Smooth muscle cell (in vitro differentiated cells): ENCODE measurements around the gene DCAF7. TPM values are rescaled to one million over a fixed set of nuclear protein-coding genes. Genes with fewer than 3 reads are reported as not detected.

ENCODE experiments used
- DNase-seq: peaks from one replicate; lab custom pipeline; 2025; ENCODE audit not compliant: unreplicated experiment; lab: John Stamatoyannopoulos, UW
- H2AFZ ChIP-seq: fragments of 200-600 bp; sonication (generic); 2 replicates; pipeline ENCODE4 v1.6.0; 2016; ENCODE audit warnings: antibody characterized with exemption, low read depth, mild to moderate bottlenecking
- H3F3A ChIP-seq: fragments of 200-600 bp; sonication (generic); 2 replicates; pipeline ENCODE4 v1.6.0; 2017; ENCODE audit warnings: antibody characterized with exemption, low read depth
- H3K27ac ChIP-seq: fragments of 200-600 bp; sonication (generic); 2 replicates; pipeline ENCODE4 v1.5.1; 2016; ENCODE audit warnings: low read depth, mild to moderate bottlenecking
- H3K27me3 ChIP-seq: fragments of 200-600 bp; sonication (generic); 2 replicates; pipeline ENCODE4 v1.6.1; 2016; ENCODE audit warnings: low read depth, mild to moderate bottlenecking
- H3K36me3 ChIP-seq: fragments of 200-600 bp; sonication (generic); 2 replicates; pipeline ENCODE4 v1.5.1; 2016; ENCODE audit warnings: low read depth
- H3K4me1 ChIP-seq: fragments of 200-600 bp; sonication (generic); 2 replicates; pipeline ENCODE4 v1.5.1; 2016; ENCODE audit warnings: low read depth
- H3K4me2 ChIP-seq: fragments of 200-600 bp; sonication (generic); 2 replicates; pipeline ENCODE4 v1.6.0; 2016; ENCODE audit warnings: mild to moderate bottlenecking
- H3K4me3 ChIP-seq: fragments of 200-600 bp; sonication (generic); 2 replicates; pipeline ENCODE4 v1.5.1; 2016; ENCODE audit warnings: mild to moderate bottlenecking
- H3K79me2 ChIP-seq: fragments of 200-600 bp; sonication (generic); 2 replicates; pipeline ENCODE4 v1.6.0; 2016; ENCODE audit warnings: low read depth, mild to moderate bottlenecking
- H3K9ac ChIP-seq: fragments of 200-600 bp; sonication (generic); 2 replicates; pipeline ENCODE4 v1.6.0; 2016; ENCODE audit warnings: low read depth
- H3K9me3 ChIP-seq: fragments of 200-600 bp; sonication (generic); replicated peaks from 2 replicates; pipeline ENCODE4 v1.5.1; 2016; ENCODE audit warnings: low read depth
- H4K20me1 ChIP-seq: fragments of 200-600 bp; sonication (generic); 2 replicates; pipeline ENCODE4 v1.6.0; 2016; ENCODE audit warnings: low read depth
- CTCF ChIP-seq: fragments of 200-600 bp; sonication (generic); IDR thresholded peaks from 2 replicates; pipeline ENCODE4 v1.5.1; 2017; ENCODE audit warnings: borderline replicate concordance, mild to moderate bottlenecking, antibody characterized with exemption; ENCODE audit not compliant: insufficient read depth, poor library complexity, severe bottlenecking
- WGBS: methylation state at CpG from one replicate; pipeline ENCODE4 v1.1.7; 2016; ENCODE audit warnings: low lambda C conversion rate; 5-methylcytosine and 5-hydroxymethylcytosine counted together
- polyA plus RNA-seq: library from polyadenylated mRNA; unstranded; fragments of >200 nt; fragmentation: Nextera tagmentation; extraction: Ambion mirVana; gene quantifications from 2 replicates; pipeline ENCODE4 v1.2.1, GENCODE V29; 2016
- total RNA-seq: library from RNA; depleted of rRNA; stranded (reverse); fragments of >200 nt; gene quantifications from 2 replicates; pipeline ENCODE4 v1.2.3, GENCODE V29; 2014

DCAF7 gene
- total and polyA plus RNA-seq, 2 experiments from 2014 or later: 36.8 to 50.2 TPM

GRCh38 chr17:63538693-63539595 is 11.3 kb upstream of the DCAF7 start:
- WGBS: 89% methylated on average over 9 of the region's 9 CpGs
- H2AFZ ChIP-seq: no peak overlapping the region
- no peak for TF ChIP-seq CTCF
- H3K36me3 ChIP-seq: no peaks in the 10 kb centered on the region
- no peak overlapping the region for H3K4me2 ChIP-seq
- H3K27me3 ChIP-seq: peaks cover 22% of the 10 kb centered on the region
- DNase-seq: no peak
- no peaks in the 10 kb centered on the region for H3K79me2 ChIP-seq
- no peaks in the 10 kb centered on the region for H4K20me1 ChIP-seq
- no peaks in the 10 kb centered on the region for H3K4me1 ChIP-seq
- H3K4me3 ChIP-seq: no peak overlapping the region
- no peaks in the 10 kb centered on the region for H3F3A ChIP-seq
- H3K9ac ChIP-seq: no peak overlapping the region
- no peaks in the 10 kb centered on the region for H3K9me3 ChIP-seq
- H3K27ac ChIP-seq: no peak overlapping the region

- H2AFZ ChIP-seq: no peak overlapping the region
- no peak for DNase-seq
- H3K27ac ChIP-seq: no peak overlapping the region
- TF ChIP-seq CTCF: no peak
- H3K4me1 ChIP-seq: no peaks in the 10 kb centered on the region
- H3K4me2 ChIP-seq: no peak overlapping the region
- H3K36me3 ChIP-seq: no peaks in the 10 kb centered on the region
- H3K27me3 ChIP-seq: peaks cover 22% of the 10 kb centered on the region
- no peaks in the 10 kb centered on the region for H3K9me3 ChIP-seq
- no peak overlapping the region for H3K9ac ChIP-seq
- no peak overlapping the region for H3K4me3 ChIP-seq
- H3F3A ChIP-seq: no peaks in the 10 kb centered on the region
- H4K20me1 ChIP-seq: no peaks in the 10 kb centered on the region
- no peaks in the 10 kb centered on the region for H3K79me2 ChIP-seq
- 78% methylated on average over 4 of the region's 4 CpGs for WGBS
These were observed 9.7 kb upstream of the DCAF7 start for GRCh38 chr17:63540590-63540989.

- H3K27ac ChIP-seq: no peak overlapping the region
- H3K4me1 ChIP-seq: no peaks in the 10 kb centered on the region
- no peaks in the 10 kb centered on the region for H3K9me3 ChIP-seq
- H3K27me3 ChIP-seq: peaks cover 22% of the 10 kb centered on the region
- WGBS: 98% methylated on average over 9 of the region's 9 CpGs
- H3K79me2 ChIP-seq: no peaks in the 10 kb centered on the region
- H3F3A ChIP-seq: no peaks in the 10 kb centered on the region
- H3K4me2 ChIP-seq: no peak overlapping the region
- DNase-seq: no peak
- TF ChIP-seq CTCF: no peak
- H2AFZ ChIP-seq: no peak overlapping the region
- no peaks in the 10 kb centered on the region for H4K20me1 ChIP-seq
- no peak overlapping the region for H3K4me3 ChIP-seq
- H3K36me3 ChIP-seq: no peaks in the 10 kb centered on the region
- H3K9ac ChIP-seq: no peak overlapping the region
These were observed 8.1 kb upstream of the DCAF7 start for GRCh38 chr17:63542218-63542545.
